WTC11 (cell line): ENCODE measurements around the gene USO1. TPM values are rescaled to one million over a fixed set of nuclear protein-coding genes. Genes with fewer than 3 reads are reported as not detected.
"Not testable (repeated sequence)": the region's sequence is repeated elsewhere in the genome, so short reads cannot be mapped to it uniquely, and the experiment has no call there.

Experiments used
- ATAC-seq: fragments of 200-7000 bp; cut with Tn5 transposase; 2 replicates; pipeline ENCODE4 v1.10.0; 2021; ENCODE audit warnings: mild to moderate bottlenecking, moderate library complexity
- CTCF ChIA-PET: fragments of 300-600 bp; sonication (Branson Sonifier 250); formaldehyde crosslinking; loops from one replicate; lab custom pipeline; 2021; ENCODE audit warnings: antibody characterized with exemption; lab: Charles Lee
- POLR2A ChIA-PET: fragments of 350-600 bp; sonication (Branson Sonifier 250); formaldehyde crosslinking; loops from one replicate; lab custom pipeline; 2021; ENCODE audit warnings: antibody characterized with exemption; lab: Charles Lee
- DNase-seq: peaks from one replicate; pipeline ENCODE4 v3.0.0; 2021; ENCODE audit warnings: low spot score
- H3K27ac Mint-ChIP-seq: 2 replicates; pipeline ENCODE4 v1.8.0; 2021; ENCODE audit warnings: mixed read lengths
- H3K27me3 Mint-ChIP-seq: 2 replicates; pipeline ENCODE4 v1.8.0; 2021; ENCODE audit warnings: low read depth, mild to moderate bottlenecking, moderate library complexity, mixed read lengths
- H3K36me3 Mint-ChIP-seq: 2 replicates; pipeline ENCODE4 v1.8.0; 2021; ENCODE audit warnings: mixed read lengths
- H3K4me1 Mint-ChIP-seq: 2 replicates; pipeline ENCODE4 v1.8.0; 2022; ENCODE audit warnings: mixed read lengths
- H3K4me3 Mint-ChIP-seq: 2 replicates; pipeline ENCODE4 v1.8.0; 2021; ENCODE audit warnings: mild to moderate bottlenecking, moderate library complexity, mixed read lengths
- H3K9me3 Mint-ChIP-seq: 2 replicates; pipeline ENCODE4 v1.8.0; 2021; ENCODE audit warnings: mixed read lengths
- ATF1 ChIP-seq: sonication (generic); formaldehyde crosslinking; IDR thresholded peaks from 2 replicates; pipeline ENCODE4 v1.8.1; 2023; ENCODE audit warnings: mild to moderate bottlenecking, moderate library complexity, missing genetic modification reagents
- CBFB ChIP-seq: sonication (generic); formaldehyde crosslinking; IDR thresholded peaks from 2 replicates; pipeline ENCODE4 v1.8.1; 2022; ENCODE audit warnings: mild to moderate bottlenecking, low read depth, missing genetic modification reagents
- EMX1 ChIP-seq: fragments of 250-450 bp; sonication (Bioruptor Pico); IDR thresholded peaks from 2 replicates; pipeline ENCODE4 v1.8.0; 2021; ENCODE audit warnings: mild to moderate bottlenecking
- JUN ChIP-seq: sonication (generic); formaldehyde crosslinking; IDR thresholded peaks from 2 replicates; pipeline ENCODE4 v1.8.0; 2023; ENCODE audit warnings: mild to moderate bottlenecking, missing genetic modification reagents
- MXD4 ChIP-seq: fragments of 250-450 bp; sonication (Bioruptor Pico); IDR thresholded peaks from 2 replicates; pipeline ENCODE4 v1.8.0; 2021; ENCODE audit warnings: mild to moderate bottlenecking, moderate library complexity, borderline replicate concordance
- MYBL2 ChIP-seq: sonication (generic); formaldehyde crosslinking; IDR thresholded peaks from 2 replicates; pipeline ENCODE4 v1.8.1; 2023; ENCODE audit warnings: mild to moderate bottlenecking, moderate library complexity, missing genetic modification reagents
- PRRX2 ChIP-seq: fragments of 250-450 bp; sonication (Bioruptor Pico); IDR thresholded peaks from 2 replicates; pipeline ENCODE4 v1.8.0; 2021; ENCODE audit warnings: mild to moderate bottlenecking
- TP53 ChIP-seq: sonication (generic); formaldehyde crosslinking; IDR thresholded peaks from 2 replicates; pipeline ENCODE4 v1.8.1; 2023; ENCODE audit warnings: mild to moderate bottlenecking, missing genetic modification reagents
- ZBTB21 ChIP-seq: sonication (generic); formaldehyde crosslinking; IDR thresholded peaks from 2 replicates; pipeline ENCODE4 v1.8.1; 2023; ENCODE audit warnings: mild to moderate bottlenecking, missing genetic modification reagents, borderline replicate concordance
- ZNF396 ChIP-seq: fragments of 250-450 bp; sonication (Bioruptor Pico); IDR thresholded peaks from 2 replicates; pipeline ENCODE4 v1.8.0; 2021; ENCODE audit warnings: mild to moderate bottlenecking, moderate library complexity, borderline replicate concordance
- ZNF416 ChIP-seq: fragments of 250-450 bp; sonication (Bioruptor Pico); IDR thresholded peaks from 2 replicates; pipeline ENCODE4 v1.9.0; 2021; ENCODE audit warnings: mild to moderate bottlenecking, inconsistent platforms
- total RNA-seq: library from RNA; stranded (reverse); gene quantifications from 3 replicates; pipeline ENCODE4 v1.2.3, GENCODE V29; 2021
- TF ChIP-seq, protein P1 (sequence below): sonication (generic); formaldehyde crosslinking; IDR thresholded peaks from 2 replicates; pipeline ENCODE4 v1.8.1; 2023; ENCODE audit warnings: mild to moderate bottlenecking, missing genetic modification reagents
- TF ChIP-seq, protein P2 (sequence below): sonication (generic); formaldehyde crosslinking; IDR thresholded peaks from 2 replicates; pipeline ENCODE4 v1.8.0; 2022; ENCODE audit warnings: mild to moderate bottlenecking, missing genetic modification reagents
- TF ChIP-seq, protein P3 (sequence below): fragments of 250-450 bp; sonication (Bioruptor Pico); IDR thresholded peaks from 2 replicates; pipeline ENCODE4 v1.9.0; 2021; ENCODE audit warnings: mild to moderate bottlenecking
- TF ChIP-seq, protein P4 (sequence below): sonication (generic); formaldehyde crosslinking; IDR thresholded peaks from 2 replicates; pipeline ENCODE4 v1.8.0; 2023; ENCODE audit warnings: missing genetic modification reagents, mild to moderate bottlenecking, borderline replicate concordance
- TF ChIP-seq, protein P5 (sequence below): sonication (generic); formaldehyde crosslinking; conservative IDR thresholded peaks from 2 replicates; pipeline ENCODE4 v1.8.1; 2023; ENCODE audit warnings: mild to moderate bottlenecking, low read depth, missing genetic modification reagents, moderate library complexity

Gene USO1
- total RNA-seq, 1 experiment from 2014 or later = 162 TPM

DNA sequence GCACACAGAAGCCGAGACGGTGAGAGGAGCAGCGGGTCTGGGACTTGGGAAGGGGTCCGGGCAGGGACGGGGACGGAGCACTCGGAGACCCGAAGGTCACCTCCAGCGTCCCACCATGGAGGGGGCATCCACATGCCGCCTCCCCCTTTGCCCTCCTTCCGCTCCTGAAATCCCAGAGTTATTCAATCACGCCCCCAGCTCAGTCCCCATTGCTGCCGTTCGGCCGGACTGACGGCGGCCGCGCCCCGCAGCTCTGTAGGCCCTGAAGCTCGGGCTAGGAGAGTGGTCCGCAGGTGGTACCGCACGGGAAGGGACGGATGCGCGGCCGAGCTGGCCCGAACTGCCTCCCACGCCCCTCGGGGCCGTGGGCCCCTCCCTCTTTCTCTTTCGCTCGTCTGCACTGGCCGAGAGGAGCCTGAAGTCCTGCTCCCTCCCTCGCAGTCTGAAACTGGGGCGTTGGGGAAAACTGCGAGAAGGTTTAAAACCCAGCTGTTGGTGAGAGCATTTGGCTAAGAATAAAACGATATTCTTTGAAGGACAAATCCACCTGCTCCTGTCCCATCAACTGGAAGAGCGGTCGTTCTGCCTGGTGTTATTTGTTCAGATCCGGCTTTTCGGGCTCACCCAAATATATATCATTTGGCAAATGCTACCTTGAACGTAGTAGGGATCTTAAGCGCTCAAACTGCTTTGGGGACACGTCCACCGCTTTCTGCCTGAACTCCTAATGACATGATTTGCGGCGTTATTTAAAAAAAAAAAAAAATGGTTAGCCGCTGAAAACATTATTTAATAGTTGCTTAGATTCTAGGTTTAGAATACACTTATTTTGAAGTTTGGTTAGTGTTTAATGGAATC, 719 bp downstream of the USO1 start (continued):
- TF ChIP-seq JUN (CRISPR knock-in tag) = peak; percentile 65

DNA sequence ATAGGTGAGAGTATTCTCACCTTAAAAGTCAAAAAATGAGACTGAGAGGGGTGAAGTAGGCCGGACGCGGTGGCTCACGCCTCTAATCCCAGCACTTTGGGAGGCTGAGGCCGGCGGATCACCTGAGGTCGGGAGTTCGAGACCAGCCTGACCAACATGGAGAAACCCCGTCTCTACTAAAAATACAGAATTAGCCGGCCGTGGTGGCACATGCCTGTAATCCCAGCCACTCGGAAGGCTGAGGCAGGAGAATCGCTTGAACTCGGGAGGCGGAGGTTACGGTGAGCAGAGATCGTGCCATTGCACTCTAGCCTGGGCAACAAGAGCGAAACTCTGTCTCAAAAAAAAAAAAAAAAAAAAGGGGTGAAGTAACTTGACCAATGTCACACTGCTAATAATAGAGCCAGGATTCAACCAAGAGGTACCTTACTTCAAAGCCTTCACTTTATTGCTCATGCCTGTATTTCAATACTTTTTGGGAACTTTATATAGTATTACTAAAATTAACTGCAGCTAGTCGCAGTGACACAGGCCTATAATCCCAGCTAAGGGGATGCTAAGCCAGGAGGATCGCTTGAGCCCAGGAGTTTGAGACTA, 1.7 kb downstream of the USO1 start:
- Mint-ChIP-seq H3K4me3 (peak overlapping the region; percentile 99), H3K27ac (peak overlapping the region; percentile 92), H3K4me1 (peaks cover 47% of the 10 kb centered on the region)
- ATAC-seq, H3K27me3 Mint-ChIP-seq, H3K9me3 Mint-ChIP-seq, H3K36me3 Mint-ChIP-seq, DNase-seq: not testable (repeated sequence)
- POLR2A ChIA-PET = interaction anchor here (0.7 to 1.2 kb wide), 3 partner anchors 52 to 1476 kb away, joined by 3 to 5 read pairs (median 4); no protein-coding TSS in a partner anchor
- CTCF ChIA-PET = interaction anchor here (0.6 to 1.6 kb wide), 2 partner anchors 14 to 582 kb away, joined by 3 to 5 read pairs; no protein-coding TSS in a partner anchor

DNA sequence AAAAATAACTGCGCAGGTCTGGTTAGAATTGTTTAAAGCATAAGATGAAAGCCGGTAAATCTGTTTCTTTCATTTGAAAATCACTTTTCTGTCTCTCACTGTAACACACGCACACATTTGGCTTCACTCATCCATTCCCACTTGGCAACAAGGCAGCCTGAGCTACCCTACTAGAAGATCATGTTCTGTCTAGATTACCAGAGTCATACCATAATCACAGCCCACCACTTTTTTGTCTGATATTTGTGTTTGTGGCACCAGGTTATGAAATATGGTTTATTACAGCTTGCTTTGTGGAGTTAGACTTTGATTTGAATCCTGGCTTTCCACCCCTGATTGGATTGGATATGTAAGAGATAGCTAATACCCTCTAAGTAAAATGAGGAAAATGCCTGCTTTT, 2.2 kb downstream of the USO1 start:
- ATAC-seq (no peak), DNase-seq (no peak)
- peaks cover 46% of the 10 kb centered on the region for H3K4me1 Mint-ChIP-seq
- no peaks in the 10 kb centered on the region for H3K27me3 Mint-ChIP-seq
- CTCF ChIA-PET = interaction anchor here (0.9 to 1.6 kb wide), 2 partner anchors 13 to 121 kb away, joined by 4 to 5 read pairs; no protein-coding TSS in a partner anchor
- TF ChIP-seq, protein P1, sequence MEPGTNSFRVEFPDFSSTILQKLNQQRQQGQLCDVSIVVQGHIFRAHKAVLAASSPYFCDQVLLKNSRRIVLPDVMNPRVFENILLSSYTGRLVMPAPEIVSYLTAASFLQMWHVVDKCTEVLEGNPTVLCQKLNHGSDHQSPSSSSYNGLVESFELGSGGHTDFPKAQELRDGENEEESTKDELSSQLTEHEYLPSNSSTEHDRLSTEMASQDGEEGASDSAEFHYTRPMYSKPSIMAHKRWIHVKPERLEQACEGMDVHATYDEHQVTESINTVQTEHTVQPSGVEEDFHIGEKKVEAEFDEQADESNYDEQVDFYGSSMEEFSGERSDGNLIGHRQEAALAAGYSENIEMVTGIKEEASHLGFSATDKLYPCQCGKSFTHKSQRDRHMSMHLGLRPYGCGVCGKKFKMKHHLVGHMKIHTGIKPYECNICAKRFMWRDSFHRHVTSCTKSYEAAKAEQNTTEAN (CRISPR knock-in tag) = no peak
- TF ChIP-seq, protein P2, sequence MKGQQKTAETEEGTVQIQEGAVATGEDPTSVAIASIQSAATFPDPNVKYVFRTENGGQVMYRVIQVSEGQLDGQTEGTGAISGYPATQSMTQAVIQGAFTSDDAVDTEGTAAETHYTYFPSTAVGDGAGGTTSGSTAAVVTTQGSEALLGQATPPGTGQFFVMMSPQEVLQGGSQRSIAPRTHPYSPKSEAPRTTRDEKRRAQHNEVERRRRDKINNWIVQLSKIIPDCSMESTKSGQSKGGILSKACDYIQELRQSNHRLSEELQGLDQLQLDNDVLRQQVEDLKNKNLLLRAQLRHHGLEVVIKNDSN (CRISPR knock-in tag) = no peak
- TF ChIP-seq MYBL2 (CRISPR knock-in tag) (no peak), ZNF396 (no peak), ZNF416 (no peak), ATF1 (CRISPR knock-in tag) (no peak), MXD4 (CRISPR knock-in tag) (no peak), ZBTB21 (CRISPR knock-in tag) (no peak), TP53 (CRISPR knock-in tag) (no peak)
- TF ChIP-seq, protein P3, sequence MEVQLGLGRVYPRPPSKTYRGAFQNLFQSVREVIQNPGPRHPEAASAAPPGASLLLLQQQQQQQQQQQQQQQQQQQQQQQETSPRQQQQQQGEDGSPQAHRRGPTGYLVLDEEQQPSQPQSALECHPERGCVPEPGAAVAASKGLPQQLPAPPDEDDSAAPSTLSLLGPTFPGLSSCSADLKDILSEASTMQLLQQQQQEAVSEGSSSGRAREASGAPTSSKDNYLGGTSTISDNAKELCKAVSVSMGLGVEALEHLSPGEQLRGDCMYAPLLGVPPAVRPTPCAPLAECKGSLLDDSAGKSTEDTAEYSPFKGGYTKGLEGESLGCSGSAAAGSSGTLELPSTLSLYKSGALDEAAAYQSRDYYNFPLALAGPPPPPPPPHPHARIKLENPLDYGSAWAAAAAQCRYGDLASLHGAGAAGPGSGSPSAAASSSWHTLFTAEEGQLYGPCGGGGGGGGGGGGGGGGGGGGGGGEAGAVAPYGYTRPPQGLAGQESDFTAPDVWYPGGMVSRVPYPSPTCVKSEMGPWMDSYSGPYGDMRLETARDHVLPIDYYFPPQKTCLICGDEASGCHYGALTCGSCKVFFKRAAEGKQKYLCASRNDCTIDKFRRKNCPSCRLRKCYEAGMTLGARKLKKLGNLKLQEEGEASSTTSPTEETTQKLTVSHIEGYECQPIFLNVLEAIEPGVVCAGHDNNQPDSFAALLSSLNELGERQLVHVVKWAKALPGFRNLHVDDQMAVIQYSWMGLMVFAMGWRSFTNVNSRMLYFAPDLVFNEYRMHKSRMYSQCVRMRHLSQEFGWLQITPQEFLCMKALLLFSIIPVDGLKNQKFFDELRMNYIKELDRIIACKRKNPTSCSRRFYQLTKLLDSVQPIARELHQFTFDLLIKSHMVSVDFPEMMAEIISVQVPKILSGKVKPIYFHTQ (CRISPR knock-in tag) = no peak
- POLR2A ChIA-PET = interaction anchor here (0.7 to 1.2 kb wide), 3 partner anchors 53 to 1476 kb away, joined by 3 to 5 read pairs (median 4); no protein-coding TSS in a partner anchor
- H3K4me3 Mint-ChIP-seq = peak overlapping the region; percentile 99
- no peaks in the 10 kb centered on the region for H3K9me3 Mint-ChIP-seq
- H3K36me3 Mint-ChIP-seq = peaks cover 3% of the 10 kb centered on the region; the same call in 1 of the 2 replicates
- H3K27ac Mint-ChIP-seq = peak overlapping the region; percentile 17; the same call in 1 of the 2 replicates

DNA sequence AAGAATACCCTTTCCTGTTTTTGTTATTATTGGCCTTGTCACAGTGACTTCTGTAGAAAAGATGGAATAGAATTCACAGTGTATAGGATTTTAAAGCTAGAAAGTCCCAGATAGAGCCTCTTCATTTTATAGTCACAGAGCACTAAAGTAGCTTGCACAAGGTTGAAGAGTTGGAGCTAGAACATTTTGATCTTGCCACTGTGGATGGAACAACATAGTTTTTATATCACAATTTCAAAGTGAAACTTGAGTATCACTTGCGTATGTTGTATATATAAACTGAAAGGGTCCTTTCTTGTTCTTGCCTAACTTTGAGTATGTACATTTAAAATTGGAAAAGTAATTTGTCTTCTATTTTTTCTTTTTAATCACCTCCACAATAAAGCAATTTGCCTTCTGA, 2.7 kb downstream of the USO1 start:
- ATAC-seq = no peak
- H3K9me3 Mint-ChIP-seq = no peaks in the 10 kb centered on the region
- no peaks in the 10 kb centered on the region for H3K36me3 Mint-ChIP-seq
- ChIA-PET POLR2A (no interaction called here), CTCF (interaction anchor here (0.9 to 1.6 kb wide), 2 partner anchors 13 to 121 kb away, joined by 4 to 5 read pairs; no protein-coding TSS in a partner anchor)
- no peak for DNase-seq
- H3K27me3 Mint-ChIP-seq = no peaks in the 10 kb centered on the region
- 0 out of 2 replicates have a peak overlapping the region, but pooled peaks have one; percentile 24 for H3K27ac Mint-ChIP-seq
- peak overlapping the region; percentile 99 for H3K4me3 Mint-ChIP-seq
- H3K4me1 Mint-ChIP-seq = peaks cover 41% of the 10 kb centered on the region
- TF ChIP-seq CBFB = no peak
- TF ChIP-seq EMX1 (CRISPR knock-in tag) = no peak
- TF ChIP-seq, protein P4, sequence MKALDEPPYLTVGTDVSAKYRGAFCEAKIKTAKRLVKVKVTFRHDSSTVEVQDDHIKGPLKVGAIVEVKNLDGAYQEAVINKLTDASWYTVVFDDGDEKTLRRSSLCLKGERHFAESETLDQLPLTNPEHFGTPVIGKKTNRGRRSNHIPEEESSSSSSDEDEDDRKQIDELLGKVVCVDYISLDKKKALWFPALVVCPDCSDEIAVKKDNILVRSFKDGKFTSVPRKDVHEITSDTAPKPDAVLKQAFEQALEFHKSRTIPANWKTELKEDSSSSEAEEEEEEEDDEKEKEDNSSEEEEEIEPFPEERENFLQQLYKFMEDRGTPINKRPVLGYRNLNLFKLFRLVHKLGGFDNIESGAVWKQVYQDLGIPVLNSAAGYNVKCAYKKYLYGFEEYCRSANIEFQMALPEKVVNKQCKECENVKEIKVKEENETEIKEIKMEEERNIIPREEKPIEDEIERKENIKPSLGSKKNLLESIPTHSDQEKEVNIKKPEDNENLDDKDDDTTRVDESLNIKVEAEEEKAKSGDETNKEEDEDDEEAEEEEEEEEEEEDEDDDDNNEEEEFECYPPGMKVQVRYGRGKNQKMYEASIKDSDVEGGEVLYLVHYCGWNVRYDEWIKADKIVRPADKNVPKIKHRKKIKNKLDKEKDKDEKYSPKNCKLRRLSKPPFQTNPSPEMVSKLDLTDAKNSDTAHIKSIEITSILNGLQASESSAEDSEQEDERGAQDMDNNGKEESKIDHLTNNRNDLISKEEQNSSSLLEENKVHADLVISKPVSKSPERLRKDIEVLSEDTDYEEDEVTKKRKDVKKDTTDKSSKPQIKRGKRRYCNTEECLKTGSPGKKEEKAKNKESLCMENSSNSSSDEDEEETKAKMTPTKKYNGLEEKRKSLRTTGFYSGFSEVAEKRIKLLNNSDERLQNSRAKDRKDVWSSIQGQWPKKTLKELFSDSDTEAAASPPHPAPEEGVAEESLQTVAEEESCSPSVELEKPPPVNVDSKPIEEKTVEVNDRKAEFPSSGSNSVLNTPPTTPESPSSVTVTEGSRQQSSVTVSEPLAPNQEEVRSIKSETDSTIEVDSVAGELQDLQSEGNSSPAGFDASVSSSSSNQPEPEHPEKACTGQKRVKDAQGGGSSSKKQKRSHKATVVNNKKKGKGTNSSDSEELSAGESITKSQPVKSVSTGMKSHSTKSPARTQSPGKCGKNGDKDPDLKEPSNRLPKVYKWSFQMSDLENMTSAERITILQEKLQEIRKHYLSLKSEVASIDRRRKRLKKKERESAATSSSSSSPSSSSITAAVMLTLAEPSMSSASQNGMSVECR (CRISPR knock-in tag) = no peak
- TF ChIP-seq, protein P5, sequence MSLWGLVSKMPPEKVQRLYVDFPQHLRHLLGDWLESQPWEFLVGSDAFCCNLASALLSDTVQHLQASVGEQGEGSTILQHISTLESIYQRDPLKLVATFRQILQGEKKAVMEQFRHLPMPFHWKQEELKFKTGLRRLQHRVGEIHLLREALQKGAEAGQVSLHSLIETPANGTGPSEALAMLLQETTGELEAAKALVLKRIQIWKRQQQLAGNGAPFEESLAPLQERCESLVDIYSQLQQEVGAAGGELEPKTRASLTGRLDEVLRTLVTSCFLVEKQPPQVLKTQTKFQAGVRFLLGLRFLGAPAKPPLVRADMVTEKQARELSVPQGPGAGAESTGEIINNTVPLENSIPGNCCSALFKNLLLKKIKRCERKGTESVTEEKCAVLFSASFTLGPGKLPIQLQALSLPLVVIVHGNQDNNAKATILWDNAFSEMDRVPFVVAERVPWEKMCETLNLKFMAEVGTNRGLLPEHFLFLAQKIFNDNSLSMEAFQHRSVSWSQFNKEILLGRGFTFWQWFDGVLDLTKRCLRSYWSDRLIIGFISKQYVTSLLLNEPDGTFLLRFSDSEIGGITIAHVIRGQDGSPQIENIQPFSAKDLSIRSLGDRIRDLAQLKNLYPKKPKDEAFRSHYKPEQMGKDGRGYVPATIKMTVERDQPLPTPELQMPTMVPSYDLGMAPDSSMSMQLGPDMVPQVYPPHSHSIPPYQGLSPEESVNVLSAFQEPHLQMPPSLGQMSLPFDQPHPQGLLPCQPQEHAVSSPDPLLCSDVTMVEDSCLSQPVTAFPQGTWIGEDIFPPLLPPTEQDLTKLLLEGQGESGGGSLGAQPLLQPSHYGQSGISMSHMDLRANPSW (CRISPR knock-in tag) = no peak
- no peak for TF ChIP-seq PRRX2
